AG09319 (cell line): Measurements from ENCODE around the gene SEMA3B.
A peak's percentile ranks its signal among the peaks of the same experiment; 100 is the strongest.

Source experiments
- DNase-seq: peaks from one replicate; pipeline ENCODE4 v3.0.0-alpha.2; 2010; ENCODE audit warnings: low read depth; ENCODE audit errors: extremely low read depth
- TF ChIP-seq, protein P1 (sequence below): IDR thresholded peaks from 2 replicates; pipeline ENCODE4 v1.5.1; 2011; ENCODE audit warnings: low read depth, mild to moderate bottlenecking, inconsistent platforms, low read length, moderate library complexity

SEMA3B gene

DNA sequence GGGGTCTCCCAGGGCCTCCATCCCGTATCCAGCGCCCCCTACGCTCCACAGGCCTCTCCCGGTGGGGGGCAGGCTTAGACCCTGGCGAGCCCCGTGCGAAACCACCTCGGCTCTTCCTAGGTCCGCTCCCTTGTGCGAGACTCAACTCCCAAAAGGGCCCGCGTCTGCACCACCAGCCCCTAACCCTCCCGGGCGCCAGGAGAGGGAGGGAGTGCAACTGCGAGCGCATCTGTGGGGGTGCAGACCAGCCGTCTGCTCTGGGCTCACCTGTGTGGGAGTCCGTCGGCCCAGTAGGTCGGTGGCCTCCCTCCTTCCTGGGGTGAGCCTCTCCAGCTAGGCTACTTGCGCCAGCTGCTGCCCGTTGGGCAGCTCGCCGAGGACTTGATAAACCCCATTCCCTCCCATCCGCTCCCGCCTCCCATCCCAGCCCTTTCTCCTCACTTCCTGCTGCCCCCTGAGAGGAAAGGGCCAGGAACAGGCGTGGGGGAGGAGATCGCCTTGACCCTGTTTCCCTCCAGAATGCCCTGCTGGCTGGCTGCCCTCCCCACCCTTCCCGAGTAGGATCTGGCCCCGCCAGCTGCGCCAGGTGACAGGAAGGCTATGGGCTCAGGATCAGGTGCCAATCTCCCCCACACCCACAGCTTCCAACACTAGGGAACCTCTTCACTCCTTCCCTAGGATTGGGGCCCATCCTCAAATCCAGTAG, 53.6 kb downstream of the SEMA3B start, which contains the start of gene HYAL2:
Gene HYAL2, minus strand, starts transcription at position 360 of the 706 bp plus-strand sequence. CDS start 2,256 bp downstream, outside the sequence.
- DNase-seq, result no peak
- TF ChIP-seq, protein P1, sequence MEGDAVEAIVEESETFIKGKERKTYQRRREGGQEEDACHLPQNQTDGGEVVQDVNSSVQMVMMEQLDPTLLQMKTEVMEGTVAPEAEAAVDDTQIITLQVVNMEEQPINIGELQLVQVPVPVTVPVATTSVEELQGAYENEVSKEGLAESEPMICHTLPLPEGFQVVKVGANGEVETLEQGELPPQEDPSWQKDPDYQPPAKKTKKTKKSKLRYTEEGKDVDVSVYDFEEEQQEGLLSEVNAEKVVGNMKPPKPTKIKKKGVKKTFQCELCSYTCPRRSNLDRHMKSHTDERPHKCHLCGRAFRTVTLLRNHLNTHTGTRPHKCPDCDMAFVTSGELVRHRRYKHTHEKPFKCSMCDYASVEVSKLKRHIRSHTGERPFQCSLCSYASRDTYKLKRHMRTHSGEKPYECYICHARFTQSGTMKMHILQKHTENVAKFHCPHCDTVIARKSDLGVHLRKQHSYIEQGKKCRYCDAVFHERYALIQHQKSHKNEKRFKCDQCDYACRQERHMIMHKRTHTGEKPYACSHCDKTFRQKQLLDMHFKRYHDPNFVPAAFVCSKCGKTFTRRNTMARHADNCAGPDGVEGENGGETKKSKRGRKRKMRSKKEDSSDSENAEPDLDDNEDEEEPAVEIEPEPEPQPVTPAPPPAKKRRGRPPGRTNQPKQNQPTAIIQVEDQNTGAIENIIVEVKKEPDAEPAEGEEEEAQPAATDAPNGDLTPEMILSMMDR, result no peak

DNA sequence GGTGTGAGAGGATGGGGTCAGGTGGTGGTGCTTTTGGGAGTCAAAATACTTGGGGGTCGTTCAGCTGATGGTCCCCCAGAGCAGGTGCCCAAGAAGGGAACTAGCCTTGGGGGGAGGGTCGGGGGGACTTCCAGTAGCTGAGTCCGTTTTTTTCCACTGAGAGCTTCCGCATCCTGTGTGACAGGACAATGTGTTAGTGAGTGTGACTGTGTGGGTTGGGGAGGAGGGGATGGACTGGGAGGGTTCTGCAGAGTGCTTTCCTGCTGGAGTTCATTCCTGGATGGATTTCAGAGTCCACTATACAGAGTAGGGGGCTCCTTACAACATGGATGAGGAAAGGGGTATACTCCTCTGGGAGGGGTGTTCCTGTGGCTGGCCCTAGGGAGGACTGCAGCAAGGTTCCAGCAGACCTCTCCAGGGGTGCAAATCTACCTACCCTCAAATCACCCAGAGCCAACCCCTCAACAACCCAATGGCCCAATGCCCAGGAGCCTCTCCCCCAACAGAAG, 54.2 kb downstream of the SEMA3B start:
- DNase-seq, result no peak
- TF ChIP-seq, protein P1, result no peak

DNA sequence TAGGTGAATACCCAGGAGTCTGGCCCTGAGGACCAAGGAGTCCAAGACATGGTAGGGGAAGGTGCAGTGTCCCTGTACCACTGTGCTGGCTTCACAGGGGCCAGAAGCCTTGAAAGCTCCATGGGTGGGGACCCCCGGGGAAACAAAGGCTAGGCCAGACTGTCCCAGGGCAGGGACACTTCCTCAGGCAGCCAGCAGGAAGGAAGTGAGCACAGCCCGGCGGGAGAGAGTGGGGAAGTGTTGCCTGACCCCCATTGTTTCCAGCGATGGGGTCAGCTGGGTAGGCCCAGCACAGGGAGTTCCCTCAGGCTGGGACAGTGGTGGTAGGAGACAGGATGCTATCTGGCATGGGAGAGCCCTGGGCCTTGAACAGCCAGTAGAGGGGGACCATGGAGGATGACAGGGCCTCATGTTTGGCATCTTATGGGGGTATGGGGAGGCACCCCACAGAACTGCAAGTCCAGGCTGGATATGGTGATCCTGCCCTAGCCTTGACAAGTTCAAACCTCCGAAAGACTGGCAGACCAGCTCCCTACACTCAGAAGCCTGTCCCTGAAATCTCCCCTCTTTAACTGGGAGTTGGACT, 54.8 kb downstream of the SEMA3B start:
- TF ChIP-seq, protein P1, result no peak
- no peak for DNase-seq

DNA sequence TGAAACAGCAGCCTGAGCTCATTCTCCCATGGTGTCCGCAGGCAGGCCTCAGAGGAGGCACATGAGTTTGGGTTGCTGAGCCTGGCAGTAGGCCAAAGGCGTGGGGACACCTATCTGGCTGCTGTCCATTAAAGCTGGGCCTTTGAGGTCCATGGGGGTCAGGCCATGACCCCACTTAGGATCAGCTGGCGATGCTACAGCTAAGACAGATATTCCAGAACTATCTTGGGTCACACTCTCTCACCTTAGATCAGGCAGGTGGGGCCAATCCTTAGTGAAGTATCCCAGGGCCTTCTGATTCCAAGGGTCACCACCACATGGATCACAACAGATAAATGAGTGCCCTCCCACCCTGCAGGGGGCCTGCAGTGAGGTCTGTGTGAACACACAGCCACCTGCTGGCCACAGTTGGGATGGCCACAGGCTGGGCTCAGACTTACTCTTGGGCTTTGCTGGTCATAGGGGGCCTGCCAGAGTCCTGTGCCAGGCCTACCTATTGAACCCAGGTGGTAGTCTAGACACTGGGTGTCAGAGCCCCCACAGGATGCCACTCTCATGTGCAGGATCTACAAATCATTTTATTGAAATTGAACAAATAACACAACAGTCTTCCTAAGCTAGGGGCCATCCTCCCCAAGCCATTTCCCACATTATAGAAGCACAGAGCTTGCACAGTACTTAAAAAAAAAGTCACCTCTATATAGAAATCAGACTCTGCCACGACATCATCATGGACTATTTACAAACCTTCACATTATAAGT, 55.6 kb downstream of the SEMA3B start:
- no peak for DNase-seq
- TF ChIP-seq, protein P1, result peak; percentile 88

DNA sequence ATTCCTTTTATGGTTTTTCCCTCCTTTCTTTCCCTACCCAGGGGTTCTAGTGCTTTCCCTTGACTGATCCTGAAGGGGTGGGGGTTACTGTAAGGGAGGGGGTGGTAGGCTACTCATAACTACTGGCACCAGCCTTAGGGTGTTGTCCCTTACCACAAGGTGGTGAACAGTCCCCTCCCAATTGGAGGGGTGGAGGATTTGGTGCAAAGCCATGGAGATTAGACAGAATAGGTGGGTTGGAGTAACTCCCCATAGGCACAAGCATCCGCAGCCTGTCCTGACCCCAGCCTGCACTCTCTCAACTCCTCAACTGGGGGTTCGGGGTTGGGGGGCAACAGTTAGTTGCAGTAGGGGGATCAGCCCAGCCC, 56.1 kb downstream of the SEMA3B start:
- DNase-seq, result no peak
- TF ChIP-seq, protein P1, result no peak

DNA sequence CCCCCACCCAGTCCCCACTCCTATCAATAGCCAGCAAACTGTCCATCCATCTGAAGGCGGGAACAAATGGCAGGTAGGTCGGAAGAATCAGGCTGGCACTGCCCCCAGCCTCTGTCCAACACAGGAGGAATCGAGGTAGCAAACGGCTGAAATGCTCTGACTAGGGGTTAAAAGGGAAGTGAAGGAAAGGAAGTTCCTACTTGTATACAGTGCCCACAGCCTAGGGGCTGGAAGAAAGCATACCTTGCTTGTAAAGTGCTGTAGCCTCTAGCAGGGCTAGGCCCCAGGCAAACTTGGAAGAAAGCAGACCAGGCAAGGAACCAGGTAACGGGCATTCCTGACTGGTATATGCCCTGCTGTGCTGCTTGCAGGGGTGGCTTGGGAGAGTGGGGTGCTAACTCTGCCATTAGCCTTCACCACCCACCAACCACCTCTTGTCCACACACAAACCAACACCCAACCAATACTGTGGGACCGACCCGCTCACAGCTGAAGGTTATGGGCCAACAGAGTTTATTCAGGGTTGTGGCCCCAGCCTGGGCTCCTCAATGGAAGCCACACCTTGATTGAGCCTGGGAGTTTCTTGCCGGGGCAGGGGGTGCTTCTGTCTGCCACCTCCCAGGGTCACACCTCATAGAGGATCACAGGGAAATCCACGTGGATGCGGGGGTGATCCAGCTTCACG, 56.7 kb downstream of the SEMA3B start:
- no peak for DNase-seq
- TF ChIP-seq, protein P1, result no peak
